DMS153 treated with DMSO at 0.1 percent for 48 hours (cell line): ENCODE results near the gene DCUN1D4.

ENCODE experiments used
- DNase-seq: peaks from one replicate; lab custom pipeline; 2025; ENCODE audit not compliant: unreplicated experiment; lab: John Stamatoyannopoulos, UW

Gene DCUN1D4

DNA sequence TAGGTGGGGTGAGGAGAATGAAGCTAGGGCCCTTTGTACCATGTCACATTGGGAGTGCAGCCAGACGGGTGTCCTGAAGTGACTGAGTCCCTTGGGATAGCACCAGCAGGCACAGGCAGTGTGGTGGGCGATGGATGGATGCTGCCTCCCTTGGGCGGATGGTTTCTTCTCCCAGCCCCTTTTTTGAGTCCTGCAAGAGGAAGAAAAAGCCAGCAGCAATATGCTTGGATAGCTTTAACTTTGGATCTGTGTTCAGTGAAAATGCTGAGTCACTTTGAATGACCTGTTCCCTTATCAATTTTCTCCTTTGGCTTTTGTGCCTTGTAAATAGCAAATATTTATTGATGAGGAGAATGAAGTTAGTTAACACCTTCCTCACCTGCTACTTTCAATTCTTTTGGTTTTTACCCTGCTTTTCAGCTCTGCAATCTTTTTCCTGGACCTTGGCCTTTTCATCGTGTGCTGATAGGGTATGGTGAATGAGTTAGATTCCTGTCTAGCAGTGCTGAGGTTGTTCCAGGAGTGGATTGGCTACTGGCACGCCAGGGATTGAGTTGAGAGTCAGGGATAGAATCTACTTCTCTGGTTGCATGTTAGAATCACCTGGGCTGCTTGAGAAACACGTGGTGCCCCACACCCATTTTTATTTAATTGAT lies 10.2 kb downstream of the DCUN1D4 start:
- no peak for DNase-seq

DNA sequence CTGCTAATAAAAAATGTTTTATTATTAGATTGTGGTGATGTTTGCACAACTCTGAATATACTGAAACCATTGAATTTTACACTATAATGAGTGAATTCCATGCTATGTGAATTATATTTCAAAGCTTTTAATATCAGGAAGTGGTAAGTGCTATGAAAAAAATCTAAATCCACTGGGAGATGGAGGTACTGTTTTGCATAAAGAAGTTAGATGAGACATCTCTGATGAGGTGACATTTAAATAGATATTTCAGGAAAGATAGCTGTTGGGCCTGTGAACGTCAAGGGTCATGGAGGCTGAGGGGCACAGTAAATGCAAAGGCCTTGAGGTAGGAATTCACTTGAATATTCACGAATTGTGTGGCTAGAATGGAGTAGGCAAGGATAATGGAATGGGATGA lies 12.3 kb downstream of the DCUN1D4 start:
- no peak for DNase-seq

DNA sequence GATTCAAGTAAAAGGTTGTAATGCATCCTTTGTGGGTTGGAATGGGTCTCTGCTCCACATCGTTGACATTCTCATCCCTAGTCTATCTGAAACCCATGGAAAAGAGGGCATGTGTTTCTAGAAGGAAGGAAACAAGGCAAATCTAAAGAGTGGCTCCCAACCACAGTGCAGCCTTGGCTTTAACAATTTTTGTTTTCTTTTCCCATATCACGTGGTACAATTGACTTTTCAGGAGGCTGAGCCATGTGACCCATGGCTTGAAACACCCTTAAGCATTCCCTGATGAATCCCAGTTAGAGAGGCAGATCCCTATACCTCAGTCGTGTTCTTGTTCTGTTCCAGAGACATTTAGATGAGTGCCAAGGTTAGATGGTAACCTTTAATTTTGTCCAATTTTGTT lies 12.8 kb downstream of the DCUN1D4 start:
- no peak for DNase-seq

DNA sequence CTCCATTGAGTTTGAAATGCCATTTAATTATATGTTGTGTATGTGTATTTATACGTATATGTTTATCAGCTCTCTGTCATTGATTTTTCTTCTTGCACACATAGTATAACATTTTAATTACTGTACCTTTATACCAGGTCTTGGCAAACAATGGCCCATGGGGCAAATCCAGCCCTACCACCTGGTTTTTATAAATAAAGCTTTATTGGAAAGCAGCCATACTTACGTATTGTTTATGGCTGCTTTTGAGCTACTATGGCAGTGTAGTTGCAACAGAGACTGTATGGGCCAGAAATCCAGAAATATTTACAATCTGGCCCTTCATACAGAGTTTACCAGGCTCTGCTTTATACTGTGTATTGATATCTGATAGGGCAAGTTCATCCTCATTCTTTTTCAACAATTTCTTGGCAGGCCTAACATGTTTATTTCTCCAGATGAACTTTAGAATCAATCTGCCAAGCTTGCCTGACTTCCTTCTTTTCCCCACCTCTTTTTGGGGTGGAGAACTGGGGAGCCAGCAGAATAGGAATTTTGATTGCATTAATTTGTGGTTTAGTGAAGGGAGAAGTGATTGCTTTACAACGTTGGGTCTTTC lies 15.8 kb downstream of the DCUN1D4 start:
- no peak for DNase-seq

DNA sequence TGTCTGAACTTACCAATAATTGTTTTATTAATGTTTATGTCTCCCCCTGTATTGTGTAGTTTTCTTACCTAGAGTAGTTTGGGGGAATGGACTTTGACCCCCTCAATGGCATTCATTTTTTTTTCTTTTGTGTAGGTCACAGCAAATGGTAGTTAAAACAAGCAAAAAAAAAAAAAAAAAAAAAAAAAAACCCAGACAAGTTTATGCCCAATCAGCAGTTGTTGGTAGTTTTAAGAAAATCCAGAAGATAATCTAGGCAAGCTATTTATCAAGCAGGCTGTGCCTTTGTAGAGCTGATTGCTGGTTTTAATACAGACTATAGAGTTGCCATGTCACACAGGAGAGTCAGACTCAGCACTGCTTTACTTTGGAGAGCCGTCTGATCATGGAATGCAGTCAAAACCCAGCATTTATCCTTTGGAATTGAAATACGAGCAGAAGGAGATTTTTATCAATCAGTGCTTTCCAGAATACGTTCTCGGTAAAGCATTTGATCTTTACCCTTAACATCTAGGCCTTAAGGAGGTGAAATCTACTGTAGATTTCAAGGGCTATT lies 16.6 kb downstream of the DCUN1D4 start:
- DNase-seq, result no peak

DNA sequence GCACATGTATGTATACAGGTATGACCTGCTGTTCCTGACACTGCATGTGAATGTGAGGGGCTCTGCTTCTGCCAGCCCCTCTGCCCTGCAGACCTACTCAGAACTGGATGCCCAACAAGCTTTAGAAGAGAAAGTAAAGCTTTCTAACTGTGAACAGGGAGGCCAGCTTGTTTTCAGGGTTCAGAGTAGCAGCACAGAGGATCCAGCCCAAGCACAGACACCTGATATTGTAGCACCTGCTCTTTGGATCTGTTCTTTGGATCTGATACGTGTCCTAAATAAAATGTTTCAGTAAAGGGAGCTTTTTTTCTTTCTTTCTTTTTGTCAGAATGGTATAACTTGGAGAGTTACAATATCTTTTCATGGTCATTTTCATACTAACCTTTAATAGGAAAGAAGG lies 19.2 kb downstream of the DCUN1D4 start:
- DNase-seq, result no peak

DNA sequence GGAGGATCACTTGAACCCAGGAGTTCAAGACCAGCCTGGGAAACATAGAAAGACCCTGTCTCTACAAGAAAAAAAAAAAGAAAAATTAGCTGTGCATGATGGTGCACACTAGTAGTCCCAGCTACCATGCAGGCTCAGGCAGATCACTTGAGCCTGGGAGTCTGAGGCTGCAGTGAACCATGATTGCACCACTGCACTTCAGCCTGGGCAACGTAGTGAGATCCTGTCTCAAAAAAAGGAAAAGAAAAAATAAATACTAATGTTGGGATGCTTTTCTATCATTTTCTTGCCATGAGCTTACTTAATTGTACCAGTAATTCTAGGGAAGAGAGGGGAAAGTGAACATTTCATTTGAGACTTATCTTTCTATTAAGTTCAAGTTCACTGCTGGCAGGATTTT lies 19.8 kb downstream of the DCUN1D4 start:
- DNase-seq, result no peak

DNA sequence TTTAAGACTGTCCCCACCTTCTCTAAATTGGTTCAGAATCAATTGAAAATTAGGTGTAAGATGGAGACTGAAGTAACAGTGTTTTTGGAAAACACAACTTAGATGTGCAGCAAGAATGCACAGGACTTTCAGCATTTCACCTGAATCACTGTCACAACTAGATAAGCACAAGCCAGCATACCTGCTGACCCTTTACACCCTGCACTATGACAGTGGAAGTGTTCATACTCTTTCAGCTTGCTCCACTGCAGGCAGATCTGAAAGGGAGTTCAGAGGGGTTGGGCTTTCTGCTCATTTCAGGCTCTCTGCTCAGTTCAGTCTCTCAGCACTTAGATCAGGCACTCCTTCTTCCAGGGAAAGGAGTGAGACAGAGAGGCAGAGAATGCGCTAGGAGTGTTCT lies 22.8 kb downstream of the DCUN1D4 start:
- DNase-seq, result no peak

DNA sequence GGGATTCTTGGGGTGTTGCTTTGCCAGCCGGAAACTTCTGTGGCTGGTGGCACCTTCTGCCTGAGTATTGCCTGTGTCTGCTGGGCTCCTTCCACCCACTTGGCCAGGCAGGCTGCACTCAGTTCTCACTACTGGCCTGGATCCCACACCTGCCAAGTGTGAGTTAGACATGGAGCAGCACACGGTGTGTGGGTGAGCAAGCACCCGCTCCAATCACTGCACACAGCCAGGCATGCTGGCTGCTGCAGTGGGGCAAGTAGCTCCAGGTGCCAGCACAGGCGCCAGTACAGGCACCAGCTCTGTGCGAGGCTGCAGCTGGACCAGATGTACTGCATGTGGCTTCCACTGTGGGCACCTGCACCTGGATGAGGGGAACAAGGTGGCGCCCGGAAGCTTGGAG lies 23.9 kb downstream of the DCUN1D4 start:
- no peak for DNase-seq

DNA sequence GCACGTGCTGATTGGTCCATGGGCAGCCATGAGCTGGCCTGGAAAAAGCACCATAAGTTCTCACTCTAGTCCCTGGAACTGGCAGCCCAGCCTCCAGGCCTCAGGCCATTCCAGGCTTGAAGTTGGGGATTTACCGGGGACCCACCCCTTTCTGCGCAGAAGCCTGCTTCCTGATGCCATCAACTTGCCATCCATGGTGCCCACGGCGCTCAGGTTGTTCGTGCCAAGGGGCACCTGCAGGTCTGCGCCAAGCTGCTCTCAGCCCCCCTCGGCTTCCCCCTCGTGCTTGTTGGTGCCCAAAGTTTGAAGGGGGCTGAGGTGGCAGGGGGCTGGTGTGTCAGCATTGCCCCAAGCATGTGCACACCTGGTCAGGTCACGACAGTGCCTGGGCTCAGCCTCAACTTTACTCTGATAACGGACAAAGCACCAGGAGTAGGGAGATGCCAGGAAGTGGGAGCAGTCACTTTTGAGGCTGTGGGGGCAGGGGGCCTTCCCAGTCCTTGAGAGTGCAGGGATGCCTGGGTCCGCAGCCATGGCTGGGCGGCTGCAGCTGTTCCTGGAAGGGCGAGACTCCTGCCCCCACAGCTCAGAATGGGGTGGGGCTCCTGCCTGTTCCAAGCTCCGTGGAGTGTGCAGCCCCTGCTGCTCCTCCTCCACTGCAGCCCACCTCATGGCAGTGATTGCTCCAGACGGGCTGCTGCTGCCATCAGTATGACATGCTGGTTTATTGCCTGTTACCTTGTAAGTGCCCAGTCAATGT lies 24.9 kb downstream of the DCUN1D4 start:
- no peak for DNase-seq

DNA sequence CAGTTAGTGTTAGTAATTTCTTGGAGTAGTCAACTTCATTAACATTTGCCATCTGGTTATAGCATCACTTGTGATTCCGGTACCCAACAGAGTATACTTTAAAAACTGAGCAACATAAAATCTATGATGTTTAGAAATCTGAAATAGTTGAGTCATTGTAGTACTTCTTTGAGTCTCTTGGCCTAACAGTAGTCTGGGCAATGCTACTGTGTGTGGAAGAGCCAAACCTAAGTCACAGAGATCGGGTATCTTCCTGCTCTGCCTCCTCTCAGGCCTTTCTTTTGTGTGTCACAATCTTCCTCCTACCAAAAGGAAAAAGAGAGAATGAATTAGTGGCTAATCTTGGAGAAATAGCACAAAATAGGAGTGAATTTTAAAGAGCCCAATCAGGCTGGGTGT lies 25.5 kb downstream of the DCUN1D4 start:
- no peak for DNase-seq

DNA sequence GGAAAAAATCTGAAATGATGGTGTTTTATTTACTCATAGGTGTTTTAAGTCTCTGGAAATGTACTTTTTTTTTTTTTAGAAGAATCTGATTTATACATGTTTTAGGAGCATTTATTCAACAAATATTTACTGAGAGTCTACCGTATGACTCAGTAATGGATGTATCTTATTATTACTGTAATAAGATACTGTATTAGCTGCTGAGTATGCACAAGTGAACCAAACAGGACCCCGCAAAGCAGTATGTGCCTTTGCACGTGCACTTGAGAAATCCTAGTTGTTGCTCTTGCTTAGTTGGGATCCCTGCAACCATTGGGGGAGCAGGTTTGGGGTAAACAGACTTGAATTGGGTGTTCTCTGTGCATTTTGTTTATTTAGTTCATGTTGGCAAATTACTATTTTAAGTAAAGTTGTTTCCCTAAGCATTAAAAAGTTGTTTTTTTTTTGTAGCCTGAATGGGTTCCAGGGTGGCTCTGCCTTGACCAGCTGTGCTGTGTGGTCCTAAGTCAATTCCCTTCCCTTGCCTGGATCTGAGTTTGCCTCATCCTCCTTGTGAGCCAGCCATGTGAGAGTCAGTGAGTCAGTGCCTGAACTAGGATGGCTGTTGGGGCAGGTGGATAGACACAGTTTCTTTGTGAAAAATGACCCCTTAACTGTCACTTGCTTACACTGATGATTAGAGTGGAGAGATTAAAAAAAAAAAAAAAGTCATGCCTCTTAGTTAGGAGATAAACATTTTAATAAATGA lies 27.7 kb downstream of the DCUN1D4 start:
- no peak for DNase-seq

DNA sequence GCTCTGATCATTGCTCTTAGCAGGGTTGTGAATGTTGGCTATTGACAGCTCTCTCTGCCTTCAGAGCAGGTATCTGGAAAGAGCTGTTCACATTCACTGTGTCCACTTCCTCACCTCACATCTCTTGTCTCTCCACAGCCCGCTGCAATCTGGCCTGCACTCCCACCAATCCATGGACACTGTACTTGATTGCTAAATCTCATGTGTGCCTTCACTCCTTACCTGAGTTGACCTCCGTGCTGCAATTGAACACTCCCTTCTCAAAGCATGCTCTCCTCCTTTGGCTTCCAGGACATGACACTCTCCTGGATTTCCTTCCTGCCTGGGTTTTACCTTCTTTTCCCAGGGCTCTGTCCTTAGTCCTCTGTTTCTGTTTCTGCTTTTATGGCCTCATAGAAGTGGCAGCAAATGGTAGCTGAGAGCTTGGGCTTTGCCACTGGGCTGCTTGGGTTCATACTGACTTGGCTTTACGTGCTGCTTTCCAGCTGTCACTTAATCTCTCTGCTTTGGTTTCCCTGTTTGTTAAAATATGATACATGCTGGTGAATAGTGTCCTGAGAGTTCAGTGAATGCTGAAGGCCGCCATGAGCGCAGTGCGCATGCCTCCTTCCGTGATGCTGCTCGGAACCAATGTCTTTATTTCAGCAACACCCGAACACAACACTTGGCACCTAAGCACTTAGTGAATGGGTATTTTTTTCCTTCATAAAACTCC lies 29.5 kb downstream of the DCUN1D4 start:
- DNase-seq, result no peak

DNA sequence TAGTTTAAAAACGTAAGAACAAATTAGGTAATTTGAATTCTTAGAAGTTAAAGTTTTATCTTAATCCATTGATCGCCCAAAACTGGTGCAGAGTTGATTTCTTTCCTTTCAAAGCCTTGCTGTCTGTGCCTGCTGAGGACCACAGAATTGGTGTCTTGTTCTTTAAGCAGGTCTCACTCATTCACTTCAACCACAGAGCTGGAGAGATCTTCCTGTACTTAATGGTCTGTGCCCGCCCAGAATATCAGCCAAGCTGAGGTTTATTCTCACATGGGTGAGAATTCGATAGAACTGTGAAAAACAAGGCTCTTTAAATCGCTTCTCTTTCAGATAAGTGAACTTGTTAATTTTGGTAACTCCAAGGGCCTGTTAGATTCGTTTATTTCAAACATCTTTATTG lies 31.6 kb downstream of the DCUN1D4 start:
- DNase-seq, result no peak

DNA sequence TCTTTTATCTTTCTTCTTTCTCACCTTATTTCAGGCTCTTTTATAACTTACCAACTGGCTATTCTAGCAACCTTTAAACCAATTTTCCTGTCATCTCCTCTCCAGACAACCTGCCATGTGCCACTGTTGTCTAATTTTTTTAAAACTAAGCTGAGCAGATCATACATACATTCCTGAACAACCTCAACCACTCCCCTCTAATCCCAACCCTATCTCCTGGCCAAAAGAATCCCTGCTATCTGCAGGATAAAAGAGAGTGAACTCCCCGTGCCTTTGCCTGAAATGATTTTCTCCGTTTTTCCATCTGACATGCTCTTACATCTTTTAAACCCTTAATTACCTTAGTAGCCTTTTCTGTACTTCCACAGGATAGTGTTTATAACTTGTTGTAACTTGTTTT lies 35.5 kb downstream of the DCUN1D4 start:
- DNase-seq, result no peak

DNA sequence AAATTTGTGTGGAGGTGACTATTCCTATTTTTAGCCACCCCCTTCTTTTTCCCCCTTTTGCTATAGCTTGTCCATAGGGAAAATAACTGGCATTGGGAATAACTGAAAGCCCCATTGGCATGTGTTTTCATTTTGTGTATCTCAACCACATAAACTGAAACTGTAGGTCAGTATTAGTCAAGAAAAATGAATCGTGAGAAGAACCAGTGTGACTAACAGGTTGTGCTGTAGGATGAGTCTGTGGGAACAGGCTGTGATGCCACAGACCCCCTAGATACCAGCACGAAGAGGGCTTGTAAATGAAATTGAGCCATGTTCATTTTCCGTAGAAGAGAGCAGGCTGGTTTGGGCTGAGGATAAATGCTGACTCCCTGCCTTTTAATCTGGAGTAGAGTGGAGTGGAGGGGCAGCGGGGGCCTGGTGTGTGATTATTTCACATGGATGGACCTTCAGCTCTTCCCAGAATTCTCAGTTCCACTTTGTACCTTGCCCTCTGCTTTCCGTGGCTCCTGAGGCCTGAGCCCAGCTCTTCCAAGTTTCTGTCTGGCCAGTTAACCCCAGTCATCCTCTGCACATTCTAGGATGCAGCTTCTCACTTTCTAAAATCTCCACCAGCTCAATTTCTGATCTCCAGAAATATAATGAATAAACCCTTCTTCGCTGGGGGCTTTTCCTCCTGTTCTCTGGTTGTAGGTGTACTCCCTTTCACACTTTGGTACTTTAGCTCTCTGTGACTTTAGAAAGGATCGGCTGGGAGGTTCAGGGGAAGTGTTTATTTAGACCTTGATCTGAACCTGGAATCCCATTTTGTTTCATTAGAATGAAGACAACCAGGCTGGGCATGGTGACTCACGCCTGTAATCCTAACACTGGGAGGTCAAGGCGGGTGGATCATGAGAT lies 37.3 kb downstream of the DCUN1D4 start:
- DNase-seq, result no peak

DNA sequence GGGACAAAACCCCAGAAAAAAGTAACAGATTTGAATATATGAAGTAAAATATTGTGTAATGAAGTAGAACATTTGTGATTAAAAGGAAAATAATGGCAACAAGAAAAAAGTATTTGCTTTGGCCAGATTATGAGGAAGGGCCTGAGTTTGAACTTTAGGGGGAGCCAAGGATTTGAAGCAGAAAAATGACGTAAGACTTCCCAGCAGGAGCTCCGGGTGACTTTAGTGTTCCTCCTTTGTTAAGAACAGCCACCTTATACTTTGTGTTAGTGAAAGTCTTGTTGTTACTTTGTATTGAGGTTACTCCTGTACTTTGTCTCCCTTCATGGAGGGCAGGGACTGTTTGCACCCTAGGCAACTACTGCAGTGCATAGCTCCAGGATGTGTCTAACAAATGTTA lies 41.1 kb downstream of the DCUN1D4 start:
- no peak for DNase-seq

DNA sequence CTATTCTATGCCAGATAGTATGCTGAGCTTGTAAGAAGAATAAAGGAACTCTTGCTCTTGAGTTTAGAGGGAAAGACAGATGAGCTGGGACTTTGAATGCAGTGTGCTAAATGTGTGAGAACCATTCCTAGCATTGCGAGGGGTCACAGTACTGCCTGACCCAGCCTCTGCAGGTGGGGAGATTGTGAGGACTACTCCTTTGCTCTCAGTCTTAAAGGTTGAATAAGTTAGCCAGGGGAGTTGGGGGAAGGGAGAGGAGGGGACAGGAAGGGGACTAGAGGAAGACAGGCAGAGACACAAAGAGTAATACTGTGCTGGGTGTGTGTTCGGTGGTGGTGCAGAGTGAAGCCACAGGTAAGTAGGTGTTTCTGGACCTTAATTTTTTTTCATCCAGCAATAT lies 41.7 kb downstream of the DCUN1D4 start:
- no peak for DNase-seq

DNA sequence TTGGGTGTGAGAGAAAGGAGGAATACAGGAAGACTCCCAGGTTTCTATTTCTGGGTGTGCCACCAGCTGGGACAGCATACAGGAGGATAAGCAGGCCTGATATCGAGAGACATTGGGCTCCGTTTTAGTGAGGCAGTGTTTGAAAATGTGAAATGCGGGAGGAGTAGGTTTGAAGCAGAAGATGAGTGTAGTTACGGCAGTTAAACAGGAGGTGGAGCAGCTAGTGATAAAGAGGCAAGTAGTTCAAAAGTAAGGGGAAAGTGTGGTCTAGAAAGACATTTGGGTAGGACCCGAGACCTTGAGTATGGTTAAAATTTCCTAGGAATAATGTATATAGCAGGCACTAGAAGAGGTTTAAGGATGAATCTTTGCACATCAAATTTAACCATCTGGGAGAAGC lies 42.4 kb downstream of the DCUN1D4 start:
- DNase-seq, result no peak

DNA sequence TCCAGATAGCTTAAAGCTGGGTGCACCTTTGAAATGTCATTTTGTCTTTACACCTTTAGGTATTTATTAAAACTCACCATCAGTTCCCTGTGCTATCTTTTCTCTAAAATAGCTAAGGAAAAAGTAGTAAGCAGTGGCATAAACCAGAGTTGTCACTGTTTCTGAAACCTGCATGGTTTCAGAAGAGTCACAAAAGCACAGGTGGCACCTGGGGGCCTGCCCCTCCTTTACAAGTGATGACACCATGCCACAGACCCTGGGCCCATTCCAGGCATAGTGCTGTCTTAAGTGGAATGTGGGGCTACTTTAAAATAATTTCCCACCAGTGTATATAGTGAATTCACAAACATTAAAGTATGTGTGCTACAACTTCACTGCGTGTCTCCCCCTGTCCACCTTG lies 47.8 kb downstream of the DCUN1D4 start:
- DNase-seq, result no peak
